Ovary (tissue), 3 donors: Measurements from ENCODE around the gene SPIN3.

Source experiments
- CTCF ChIP-seq, 3 donors: fragments of 450-650 bp in 2 of 3; fragments of 200-600 bp in 1 of 3; IDR thresholded peaks; one replicate each; pipeline versions ENCODE4 v1.5.1 to v1.8.0; 2016 to 2022; ENCODE audit warnings: antibody characterized with exemption in 3 of 3, mild to moderate bottlenecking in 1 of 3
- EP300 ChIP-seq: sonication (generic); formaldehyde crosslinking; IDR thresholded peaks from one replicate; pipeline ENCODE4 v1.6.1; 2017; ENCODE audit warnings: antibody characterized with exemption
- POLR2A ChIP-seq: fragments of 450-650 bp; IDR thresholded peaks from one replicate; pipeline ENCODE4 v1.6.1; 2017; ENCODE audit warnings: antibody characterized with exemption, mild to moderate bottlenecking, moderate library complexity
- donor health status: DM: no; HTN: no; CAD: no.

- TF ChIP-seq EP300 (no peak), CTCF (IDR thresholded peaks at IDR 0.05) (no peak), POLR2A (no peak)
Observed at GRCh38 chrX:56963377-56963776, 32.0 kb downstream of the SPIN3 start.
